GM21381 (cell line): ENCODE results near the gene SPAAR.
"Not testable (repeated sequence)": the region's sequence is repeated elsewhere in the genome, so short reads cannot be mapped to it uniquely, and the experiment has no call there.

Experiments
- ATAC-seq: cut with Tn5 transposase; IDR thresholded peaks from one replicate; pipeline ENCODE4 v1.9.1; 2021; ENCODE audit warnings: mild to moderate bottlenecking, moderate library complexity; ENCODE audit not compliant: unreplicated experiment

SPAAR gene

GRCh38 chr9:35920051-35920620 is 10.8 kb downstream of the SPAAR start:
- ATAC-seq: no peak

- no peak for ATAC-seq
These were observed 14.3 kb downstream of the SPAAR start for GRCh38 chr9:35923598-35923926.

- no peak for ATAC-seq
These were observed 14.9 kb downstream of the SPAAR start for GRCh38 chr9:35923927-35924763.

- ATAC-seq: no peak
These were observed 19.5 kb downstream of the SPAAR start for GRCh38 chr9:35928591-35929452.

- no peak for ATAC-seq
These were observed 20.1 kb downstream of the SPAAR start for GRCh38 chr9:35929453-35929718.

GRCh38 chr9:35930521-35930920 is 21.2 kb downstream of the SPAAR start:
- ATAC-seq: no peak

- no peak for ATAC-seq
These were observed 21.7 kb downstream of the SPAAR start for GRCh38 chr9:35930989-35931388.

GRCh38 chr9:35932735-35933134 is 23.4 kb downstream of the SPAAR start:
- no peak for ATAC-seq

- ATAC-seq: no peak
These were observed 24.3 kb downstream of the SPAAR start for GRCh38 chr9:35933550-35934067.

- not testable (repeated sequence) for ATAC-seq
These were observed 24.8 kb downstream of the SPAAR start for GRCh38 chr9:35934069-35934468.

GRCh38 chr9:35935261-35935660 is 26.0 kb downstream of the SPAAR start:
- ATAC-seq: no peak

- no peak for ATAC-seq
These were observed 26.6 kb downstream of the SPAAR start for GRCh38 chr9:35935755-35936509.

- ATAC-seq: no peak
These were observed 27.9 kb downstream of the SPAAR start for GRCh38 chr9:35937227-35937626.

- no peak for ATAC-seq
These were observed 29.4 kb downstream of the SPAAR start for GRCh38 chr9:35938474-35939356.

GRCh38 chr9:35939679-35940250 is 30.5 kb downstream of the SPAAR start:
- no peak for ATAC-seq

GRCh38 chr9:35940458-35941407 is 31.4 kb downstream of the SPAAR start:
- ATAC-seq: no peak

- no peak for ATAC-seq
These were observed 33.0 kb downstream of the SPAAR start for GRCh38 chr9:35942286-35942685.

GRCh38 chr9:35944173-35944572 is 34.9 kb downstream of the SPAAR start:
- ATAC-seq: no peak

GRCh38 chr9:35944841-35945240 is 35.6 kb downstream of the SPAAR start:
- ATAC-seq: no peak
